Stimulated activated memory B cell treated with anti-CD40 and anti-IgM and Interleukin-4, amounts not matched to agents 10 μg/mL and 1 μg/mL and 100 μg/mL, for 72 hours (primary cell): ENCODE measurements around the gene SPACDR.

Experiments used
- ATAC-seq: fragments of 150-1000 bp; cut with Tn5 transposase; 2 replicates; pipeline ENCODE4 v1.10.0; 2021
- H3K27ac Mint-ChIP-seq: one replicate; pipeline ENCODE4 v1.8.0; 2022; ENCODE audit warnings: mild to moderate bottlenecking, mixed read lengths
- H3K27me3 Mint-ChIP-seq: one replicate; pipeline ENCODE4 v1.8.0; 2022; ENCODE audit warnings: mixed read lengths
- H3K36me3 Mint-ChIP-seq: one replicate; pipeline ENCODE4 v1.8.0; 2022; ENCODE audit warnings: mixed read lengths
- H3K4me1 Mint-ChIP-seq: one replicate; pipeline ENCODE4 v1.8.0; 2022; ENCODE audit warnings: mixed read lengths
- H3K4me3 Mint-ChIP-seq: one replicate; pipeline ENCODE4 v1.8.0; 2022; ENCODE audit warnings: mild to moderate bottlenecking, moderate library complexity, mixed read lengths
- H3K9me3 Mint-ChIP-seq: one replicate; pipeline ENCODE4 v1.8.0; 2022; ENCODE audit warnings: mixed read lengths

The SPACDR gene

GRCh38 chr7:100489824-100490223 is 25.8 kb upstream of the SPACDR start:
- ATAC-seq, result no peak
- H3K4me1 Mint-ChIP-seq, result peaks cover 17% of the 10 kb centered on the region
- H3K27me3 Mint-ChIP-seq, result peaks cover 64% of the 10 kb centered on the region
- no peaks in the 10 kb centered on the region for H3K36me3 Mint-ChIP-seq
- H3K4me3 Mint-ChIP-seq, result no peak overlapping the region
- H3K27ac Mint-ChIP-seq, result no peak overlapping the region
- no peaks in the 10 kb centered on the region for H3K9me3 Mint-ChIP-seq

- no peaks in the 10 kb centered on the region for H3K9me3 Mint-ChIP-seq
- H3K36me3 Mint-ChIP-seq, result no peaks in the 10 kb centered on the region
- ATAC-seq, result no peak
- no peak overlapping the region for H3K4me3 Mint-ChIP-seq
- H3K27me3 Mint-ChIP-seq, result peaks cover 64% of the 10 kb centered on the region
- H3K27ac Mint-ChIP-seq, result no peak overlapping the region
- H3K4me1 Mint-ChIP-seq, result peaks cover 17% of the 10 kb centered on the region
Observed at GRCh38 chr7:100489121-100489520, 25.1 kb upstream of the SPACDR start.

GRCh38 chr7:100488333-100489095 is 24.5 kb upstream of the SPACDR start:
- peaks cover 64% of the 10 kb centered on the region for H3K27me3 Mint-ChIP-seq
- peaks cover 17% of the 10 kb centered on the region for H3K4me1 Mint-ChIP-seq
- no peak overlapping the region for H3K4me3 Mint-ChIP-seq
- no peaks in the 10 kb centered on the region for H3K9me3 Mint-ChIP-seq
- ATAC-seq, result no peak
- H3K27ac Mint-ChIP-seq, result no peak overlapping the region
- no peaks in the 10 kb centered on the region for H3K36me3 Mint-ChIP-seq

- no peaks in the 10 kb centered on the region for H3K9me3 Mint-ChIP-seq
- ATAC-seq, result no peak
- peaks cover 15% of the 10 kb centered on the region for H3K4me1 Mint-ChIP-seq
- no peaks in the 10 kb centered on the region for H3K36me3 Mint-ChIP-seq
- peaks cover 50% of the 10 kb centered on the region for H3K27me3 Mint-ChIP-seq
- H3K27ac Mint-ChIP-seq, result no peak overlapping the region
- no peak overlapping the region for H3K4me3 Mint-ChIP-seq
Observed at GRCh38 chr7:100486753-100487446, 22.8 kb upstream of the SPACDR start.

- H3K27me3 Mint-ChIP-seq, result peaks cover 45% of the 10 kb centered on the region
- ATAC-seq, result no peak
- H3K9me3 Mint-ChIP-seq, result no peaks in the 10 kb centered on the region
- peaks cover 15% of the 10 kb centered on the region for H3K4me1 Mint-ChIP-seq
- no peak overlapping the region for H3K4me3 Mint-ChIP-seq
- H3K27ac Mint-ChIP-seq, result no peak overlapping the region
- no peaks in the 10 kb centered on the region for H3K36me3 Mint-ChIP-seq
Observed at GRCh38 chr7:100486111-100486636, 22.1 kb upstream of the SPACDR start.

GRCh38 chr7:100485471-100485876 is 21.4 kb upstream of the SPACDR start:
- no peak overlapping the region for H3K4me3 Mint-ChIP-seq
- no peak for ATAC-seq
- H3K4me1 Mint-ChIP-seq, result peaks cover 15% of the 10 kb centered on the region
- H3K27me3 Mint-ChIP-seq, result peaks cover 38% of the 10 kb centered on the region
- no peaks in the 10 kb centered on the region for H3K36me3 Mint-ChIP-seq
- no peak overlapping the region for H3K27ac Mint-ChIP-seq
- no peaks in the 10 kb centered on the region for H3K9me3 Mint-ChIP-seq

- Mint-ChIP-seq H3K4me3 (peak overlapping the region; percentile 0), H3K27ac (no peak overlapping the region), H3K27me3 (peaks cover 30% of the 10 kb centered on the region), H3K9me3 (no peaks in the 10 kb centered on the region), H3K4me1 (peaks cover 16% of the 10 kb centered on the region), H3K36me3 (no peaks in the 10 kb centered on the region)
- ATAC-seq, result no peak
Observed at GRCh38 chr7:100484673-100485045, 20.6 kb upstream of the SPACDR start.

- H3K4me1 Mint-ChIP-seq, result peaks cover 15% of the 10 kb centered on the region
- H3K9me3 Mint-ChIP-seq, result no peaks in the 10 kb centered on the region
- no peak within 1 kb of the TSS for H3K27ac Mint-ChIP-seq
- ATAC-seq, result peak; percentile 37
- H3K4me3 Mint-ChIP-seq, result peak within 1 kb of the TSS; percentile 80
- peaks cover 23% of the 10 kb centered on the region for H3K27me3 Mint-ChIP-seq
- H3K36me3 Mint-ChIP-seq, result no peaks in the 10 kb centered on the region
Observed at GRCh38 chr7:100483722-100484672, 19.9 kb upstream of the SPACDR start, which contains the start of gene NYAP1. Gene NYAP1 (plus strand): TSS chr7:100483927. CDS start chr7:100485312, 1,385 bp downstream.

GRCh38 chr7:100483090-100483721 is 19.1 kb upstream of the SPACDR start:
- Mint-ChIP-seq H3K27me3 (peaks cover 22% of the 10 kb centered on the region), H3K27ac (no peak overlapping the region), H3K9me3 (no peaks in the 10 kb centered on the region), H3K4me3 (peak overlapping the region; percentile 80), H3K36me3 (no peaks in the 10 kb centered on the region), H3K4me1 (peaks cover 15% of the 10 kb centered on the region)
- ATAC-seq, result peak; percentile 77

GRCh38 chr7:100482728-100483089 is 18.6 kb upstream of the SPACDR start:
- no peaks in the 10 kb centered on the region for H3K9me3 Mint-ChIP-seq
- H3K36me3 Mint-ChIP-seq, result no peaks in the 10 kb centered on the region
- peaks cover 15% of the 10 kb centered on the region for H3K4me1 Mint-ChIP-seq
- peak overlapping the region; percentile 80 for H3K4me3 Mint-ChIP-seq
- H3K27me3 Mint-ChIP-seq, result peaks cover 22% of the 10 kb centered on the region
- H3K27ac Mint-ChIP-seq, result no peak overlapping the region
- ATAC-seq, result no peak

- no peak for ATAC-seq
- Mint-ChIP-seq H3K9me3 (no peaks in the 10 kb centered on the region), H3K27me3 (peaks cover 11% of the 10 kb centered on the region), H3K4me1 (peaks cover 25% of the 10 kb centered on the region), H3K36me3 (peaks cover 11% of the 10 kb centered on the region), H3K27ac (no peak overlapping the region), H3K4me3 (no peak overlapping the region)
Observed at GRCh38 chr7:100481466-100481865, 17.4 kb upstream of the SPACDR start.

- ATAC-seq, result peak; percentile 85
- Mint-ChIP-seq H3K9me3 (no peaks in the 10 kb centered on the region), H3K4me1 (peaks cover 44% of the 10 kb centered on the region), H3K36me3 (peaks cover 27% of the 10 kb centered on the region), H3K27ac (peak within 1 kb of the TSS; percentile 87), H3K4me3 (peak within 1 kb of the TSS; percentile 84), H3K27me3 (no peaks in the 10 kb centered on the region)
Observed at GRCh38 chr7:100478958-100479660, 15.0 kb upstream of the SPACDR start, which contains the start of gene TSC22D4. Gene TSC22D4 (minus strand): TSS chr7:100479214. CDS start chr7:100478038, 1,176 bp downstream.

GRCh38 chr7:100477871-100478267 is 13.8 kb upstream of the SPACDR start:
- ATAC-seq, result peak; percentile 16
- Mint-ChIP-seq H3K4me3 (peak overlapping the region; percentile 84), H3K4me1 (peaks cover 54% of the 10 kb centered on the region), H3K9me3 (no peaks in the 10 kb centered on the region), H3K27ac (peak overlapping the region; percentile 87), H3K36me3 (peaks cover 39% of the 10 kb centered on the region), H3K27me3 (no peaks in the 10 kb centered on the region)
